ENCODE measurements around the gene MACF1. TPM values are rescaled to one million over a fixed set of nuclear protein-coding genes. Genes with fewer than 3 reads are reported as not detected.

The MACF1 gene
- total RNA-seq, 4 donors from 2014 or later = 82.1 to 247 (median 154) TPM

DNA sequence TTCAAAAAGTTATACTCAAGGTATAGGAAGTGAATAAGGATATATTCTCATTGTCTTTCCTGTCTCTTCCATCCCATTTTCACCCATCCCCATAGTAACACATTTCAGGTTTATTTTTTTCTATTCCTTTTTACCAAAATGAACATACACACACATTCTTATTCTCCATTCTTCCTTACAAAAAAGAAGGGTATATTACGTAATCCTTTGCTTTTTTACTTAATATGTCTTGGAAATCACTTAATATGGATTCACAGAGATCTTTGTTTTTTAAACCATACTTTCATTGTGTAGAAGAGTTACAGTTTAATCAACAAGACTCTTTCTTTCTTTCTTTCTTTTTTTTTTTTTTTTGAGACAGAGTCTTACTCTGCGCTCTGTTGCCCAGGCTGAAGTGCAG, 158.8 kb downstream of the MACF1 start:
- H3K27ac ChIP-seq = no peak overlapping the region
- no peak for DNase-seq
- no peaks in the 10 kb centered on the region for H3K9me3 ChIP-seq
- 95 to 98% methylated on average over 2 of the region's 2 CpGs for WGBS, 2 donors
- H3K27me3 ChIP-seq = no peaks in the 10 kb centered on the region
- H3K4me1 ChIP-seq = peaks cover 0 to 4% (median 0%) of the 10 kb centered on the region in 3 donors
- no peak overlapping the region for H3K4me3 ChIP-seq
- H3K36me3 ChIP-seq = peaks cover 8 to 88% (median 13%) of the 10 kb centered on the region in 3 donors
- intact Hi-C loops (cut with DNase I) = no loop called here
- no peak for TF ChIP-seq CTCF (IDR thresholded peaks at IDR 0.05)

DNA sequence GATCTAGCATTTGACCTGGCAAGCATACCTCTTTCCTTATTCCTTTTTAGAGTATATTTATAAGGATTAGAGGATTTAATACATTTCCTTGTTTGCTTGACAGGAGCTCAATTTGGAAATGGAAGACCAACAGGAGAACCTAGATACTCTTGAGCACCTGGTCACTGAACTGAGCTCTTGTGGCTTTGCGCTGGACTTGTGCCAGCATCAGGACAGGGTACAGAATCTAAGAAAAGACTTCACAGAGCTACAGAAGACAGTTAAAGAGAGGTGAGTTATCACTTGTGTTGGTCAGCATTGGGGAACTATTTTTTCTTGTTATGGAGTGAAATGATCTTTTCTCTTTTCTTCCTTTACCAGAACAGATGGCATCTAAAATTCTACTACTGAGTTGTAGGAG, 163.6 kb downstream of the MACF1 start:
- peaks cover 0 to 90% (median 0%) of the 10 kb centered on the region in 3 donors for H3K36me3 ChIP-seq
- no peaks in the 10 kb centered on the region for H3K9me3 ChIP-seq
- TF ChIP-seq POLR2A (IDR thresholded peaks at IDR 0.05) (no peak), CTCF (IDR thresholded peaks at IDR 0.05) (no peak)
- H3K4me1 ChIP-seq = no peaks in the 10 kb centered on the region
- H3K27me3 ChIP-seq = no peaks in the 10 kb centered on the region
- DNase-seq = no peak
- no peak overlapping the region for H3K4me3 ChIP-seq
- 92 to 100% methylated on average over 1 of the region's 1 CpG for WGBS, 2 donors
- no peak overlapping the region for H3K27ac ChIP-seq
- intact Hi-C loops (cut with DNase I) = no loop called here

DNA sequence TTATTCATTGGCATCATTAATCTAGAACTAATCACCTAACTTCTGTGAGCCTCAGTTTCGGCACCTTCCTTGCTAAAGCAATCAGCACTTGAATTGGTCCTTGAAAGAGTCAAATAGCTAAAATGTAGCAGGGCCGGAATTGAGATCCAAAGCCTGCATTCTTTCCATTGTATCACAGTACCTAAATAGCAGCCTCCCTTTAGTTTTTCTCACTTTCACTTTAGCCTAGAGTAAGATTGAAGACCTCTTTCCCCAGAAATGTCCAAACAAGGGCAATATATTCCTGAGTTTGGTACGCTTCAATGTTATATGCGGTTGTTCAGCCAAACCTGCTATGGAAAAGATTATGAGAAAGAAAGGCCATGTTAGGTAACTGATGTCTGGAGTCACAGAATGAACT, 165.1 kb downstream of the MACF1 start:
- peaks cover 0 to 94% (median 3%) of the 10 kb centered on the region in 3 donors for H3K36me3 ChIP-seq
- DNase-seq = no peak
- TF ChIP-seq POLR2A (IDR thresholded peaks at IDR 0.05) (no peak), CTCF (IDR thresholded peaks at IDR 0.05) (no peak)
- peak overlapping the region in 2 of 4 donors; percentile 26 to 30 for H3K27ac ChIP-seq
- H3K27me3 ChIP-seq = no peaks in the 10 kb centered on the region
- H3K4me3 ChIP-seq = no peak overlapping the region
- intact Hi-C loops (cut with DNase I) = no loop called here
- H3K4me1 ChIP-seq = no peaks in the 10 kb centered on the region
- 70 to 88% methylated on average over 4 of the region's 4 CpGs for WGBS, 2 donors
- H3K9me3 ChIP-seq = no peaks in the 10 kb centered on the region

DNA sequence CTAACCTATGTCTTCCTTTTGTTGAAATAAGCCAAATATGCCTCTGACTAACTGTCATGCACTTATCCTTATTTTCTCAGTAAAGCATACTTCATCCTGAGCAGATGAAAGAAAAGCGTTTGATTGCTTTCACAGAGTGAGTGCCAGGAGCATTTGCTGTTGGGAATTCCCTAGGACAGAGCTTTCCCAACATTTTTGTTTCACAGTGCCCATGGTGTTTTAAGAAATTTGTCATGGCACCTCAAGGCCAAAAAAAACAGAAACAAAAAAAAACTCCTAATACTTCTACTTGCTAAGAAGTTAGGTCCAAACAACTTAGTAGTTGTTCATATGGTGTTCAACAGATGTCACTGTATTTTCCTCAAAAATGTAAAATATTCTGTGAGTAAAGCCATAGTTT, 166.1 kb downstream of the MACF1 start:
- H3K27ac ChIP-seq = peak overlapping the region in 1 of 4 donors; percentile 30
- no peak for TF ChIP-seq CTCF (IDR thresholded peaks at IDR 0.05)
- TF ChIP-seq POLR2A (IDR thresholded peaks at IDR 0.05) = no peak
- H3K27me3 ChIP-seq = no peaks in the 10 kb centered on the region
- 54 to 67% methylated on average over 1 of the region's 1 CpG for WGBS, 2 donors
- intact Hi-C loops (cut with DNase I) = no loop called here
- H3K4me1 ChIP-seq = no peaks in the 10 kb centered on the region
- no peak overlapping the region for H3K4me3 ChIP-seq
- H3K9me3 ChIP-seq = no peaks in the 10 kb centered on the region
- H3K36me3 ChIP-seq = peaks cover 0 to 95% (median 7%) of the 10 kb centered on the region in 3 donors
- no peak for DNase-seq

DNA sequence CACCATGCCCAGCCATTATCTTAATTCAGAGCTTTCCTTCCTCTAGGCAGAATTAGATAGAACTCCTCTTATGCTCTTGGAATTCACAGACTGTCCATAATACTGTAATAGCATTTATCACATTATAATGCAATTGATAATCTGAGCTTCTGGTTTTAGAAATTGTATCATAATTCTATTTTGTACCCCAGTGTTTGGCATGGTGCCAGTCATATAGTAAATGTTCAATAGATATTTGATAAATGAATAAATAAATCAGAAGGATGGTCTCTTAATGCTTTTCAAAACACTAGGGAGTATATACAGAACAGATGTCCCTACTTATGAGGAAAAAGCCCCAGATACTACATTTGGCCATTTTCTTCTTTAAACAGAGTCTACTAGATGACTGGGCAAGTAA, 167.6 kb downstream of the MACF1 start:
- intact Hi-C loops (cut with DNase I) = no loop called here

More for the DNA sequence above, 167.6 kb downstream of the MACF1 start:
- no peak for TF ChIP-seq POLR2A (IDR thresholded peaks at IDR 0.05)
- no peak for TF ChIP-seq CTCF (IDR thresholded peaks at IDR 0.05)
- DNase-seq = no peak
- peaks cover 0 to 98% (median 7%) of the 10 kb centered on the region in 3 donors for H3K36me3 ChIP-seq
- no peak overlapping the region for H3K27ac ChIP-seq
- H3K4me3 ChIP-seq = no peak overlapping the region
- H3K9me3 ChIP-seq = no peaks in the 10 kb centered on the region
- no peaks in the 10 kb centered on the region for H3K27me3 ChIP-seq
- H3K4me1 ChIP-seq = no peaks in the 10 kb centered on the region
